H1 (cell line): Measurements from ENCODE around the gene COQ5. TPM values are rescaled to one million over a fixed set of nuclear protein-coding genes. Genes with fewer than 3 reads are reported as not detected.
A peak's percentile ranks its signal among the peaks of the same experiment; 100 is the strongest.

ENCODE experiments used
- ASH2L ChIP-seq: fragments of 200-600, 300-600 bp; sonication (generic); IDR thresholded peaks from one replicate; pipeline ENCODE4 v1.7.1; 2017; ENCODE audit warnings: low read length
- CEBPB ChIP-seq: IDR thresholded peaks from 2 replicates; pipeline ENCODE4 v1.6.1; 2012; ENCODE audit warnings: low read depth, low read length
- EP300 ChIP-seq, 2 experiments: IDR thresholded peaks; 1 replicate in 1 of 2; 2 replicates in 1 of 2; pipeline ENCODE4 v1.6.1; 2011 to 2012; ENCODE audit warnings: low read depth in 2 of 2, low read length in 2 of 2, mild to moderate bottlenecking in 2 of 2, borderline replicate concordance in 1 of 2, inconsistent platforms in 1 of 2, moderate library complexity in 1 of 2
- EZH2 ChIP-seq: fragments of 200-600 bp; sonication (generic); IDR thresholded peaks from 2 replicates; pipeline ENCODE4 v1.7.1; 2012; ENCODE audit warnings: low read depth, mild to moderate bottlenecking, moderate library complexity, low read length, inconsistent platforms; ENCODE audit not compliant: severe bottlenecking
- KDM5A ChIP-seq: fragments of 200-600 bp; IDR thresholded peaks from 2 replicates; pipeline ENCODE4 v1.7.1; 2012; ENCODE audit warnings: mild to moderate bottlenecking, low read length, inconsistent platforms, mixed read lengths
- MAFK ChIP-seq: IDR thresholded peaks from 2 replicates; pipeline ENCODE4 v1.6.1; 2012; ENCODE audit warnings: low read depth, mild to moderate bottlenecking, improper control_type of control experiment, low read length
- POLR2A ChIP-seq, 2 experiments: IDR thresholded peaks; 1 replicate in 1 of 2; 2 replicates in 1 of 2; pipeline ENCODE4 v1.6.1; 2011; ENCODE audit warnings: low read depth in 2 of 2, low read length in 2 of 2, mild to moderate bottlenecking in 2 of 2; ENCODE audit errors: control extremely low read depth in 1 of 2
- RAD21 ChIP-seq, 2 experiments: IDR thresholded peaks in 1 of 2; conservative IDR thresholded peaks in 1 of 2; 2 replicates each; pipeline ENCODE4 v1.6.1; 2011; ENCODE audit warnings: low read depth in 2 of 2, low read length in 2 of 2, improper control_type of control experiment in 1 of 2, inconsistent platforms in 1 of 2, mild to moderate bottlenecking in 1 of 2, moderate library complexity in 1 of 2
- RXRA ChIP-seq: IDR thresholded peaks from 2 replicates; pipeline ENCODE4 v1.6.1; 2011; ENCODE audit warnings: low read depth, mild to moderate bottlenecking, low read length, moderate library complexity; ENCODE audit not compliant: insufficient read depth
- TAF1 ChIP-seq: IDR thresholded peaks from 2 replicates; pipeline ENCODE4 v1.6.1; 2011; ENCODE audit warnings: mild to moderate bottlenecking, low read depth, low read length
- TAF7 ChIP-seq: optimal IDR thresholded peaks from 2 replicates; pipeline ENCODE3; 2011; ENCODE audit warnings: low read depth, mild to moderate bottlenecking, inconsistent platforms, low read length, moderate library complexity, borderline replicate concordance
- TBP ChIP-seq: IDR thresholded peaks from 2 replicates; pipeline ENCODE4 v1.6.1; 2011; ENCODE audit warnings: low read depth, low read length, improper control_type of control experiment
- ZNF274 ChIP-seq: IDR thresholded peaks from 2 replicates; pipeline ENCODE4 v1.7.0; 2012; ENCODE audit warnings: low read length, borderline replicate concordance; ENCODE audit errors: extremely low read depth
- polyA plus RNA-seq, 7 experiments: library from polyadenylated mRNA; depleted of rRNA in 3 of 7; stranded (reverse) in 5 of 7; unstranded in 2 of 7; fragments of >200 nt in 5 of 7; fragments of 200-250 nt in 2 of 7; gene quantifications; 1 replicate in 5 of 7; 2 replicates in 1 of 7; 4 replicates in 1 of 7; pipeline versions ENCODE4 v1.2.1 to v1.2.3, GENCODE V29; 2011 to 2013; ENCODE audit warnings: missing spikeins in 2 of 7, mixed read lengths in 2 of 7
- small RNA-seq: library from polyadenylated mRNA; stranded (forward); fragments of <200 nt; extraction: miRNeasy Mini kit (QIAGEN cat#:217004); gene quantifications from one replicate; pipeline ENCODE3, GENCODE V24; 2013; ENCODE audit not compliant: insufficient read depth
- total RNA-seq: library from RNA; stranded (reverse); fragmentation: NEBNext Ultra II Directional; extraction: Animal tissue kit (Norgen Biotek cat#: 25700); gene quantifications from 2 replicates; pipeline ENCODE4 v1.2.1, GENCODE V29; 2021

Gene COQ5
- total and polyA plus RNA-seq, 2 of the 8 experiments (the other 6 are each of a cell fraction or from before 2014, with no cell fraction given) = 35.1 to 35.8 TPM

DNA sequence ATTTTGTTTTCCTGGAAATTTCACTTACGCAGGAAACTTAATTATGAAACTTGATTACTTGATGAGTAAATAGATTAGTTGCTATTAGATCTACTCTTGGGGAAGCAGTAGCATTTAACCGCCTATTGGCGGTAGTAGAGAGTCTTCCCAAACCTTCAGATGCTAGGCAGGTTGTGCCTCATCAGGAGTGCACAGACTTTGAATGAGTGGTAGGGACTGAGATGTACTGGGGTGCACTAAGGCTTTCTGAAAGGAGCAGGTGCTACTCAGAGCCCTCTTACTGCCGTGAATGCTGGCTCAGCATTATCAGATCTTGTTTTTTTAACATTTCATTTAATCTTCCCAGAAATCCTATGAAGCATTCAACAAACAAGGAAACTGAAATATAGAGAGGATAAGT is 75.0 kb downstream of the COQ5 start (continued):
- TF ChIP-seq TBP (no peak), TAF1 (no peak), RAD21 (IDR thresholded peaks at IDR 0.05 in 1 of 2, conservative IDR thresholded peaks at IDR 0.05 in 1 of 2; ENCODE audit: low read depth in 2 of 2, low read length in 2 of 2) (peak; percentile 42 to 52), MAFK (peak; percentile 26; the same call in 1 of the 2 replicates), CEBPB (no peak), POLR2A (IDR thresholded peaks at IDR 0.05; ENCODE audit: control extremely low read depth in 1 of 2, low read depth in 2 of 2, low read length in 2 of 2) (no peak), ASH2L (no peak), RXRA (no peak), EZH2 (no peak), EP300 (IDR thresholded peaks at IDR 0.05; ENCODE audit: borderline replicate concordance in 1 of 2, low read depth in 2 of 2, low read length in 2 of 2) (no peak), ZNF274 (no peak), KDM5A (no peak), TAF7 (no peak)

Small RNA genes within 50 kb of the gene (small RNA-seq; reads per million reads assigned to genes)
- gene RF00019 = not detected

Other genes starting within 250 kb of the COQ5 start
- gene RNU4-2, start 237.3 kb downstream of the COQ5 start, total RNA-seq = 1,112 and 1,388 TPM in 2 replicates
- under 0.01 TPM in 2 replicates for gene RNU4-2, start 237.3 kb downstream of the COQ5 start, polyA plus RNA-seq (2011; rRNA removed)
- 1,424 and 1,786 TPM in 2 replicates for gene RNU4-1, start 235.9 kb downstream of the COQ5 start, total RNA-seq
- gene RNU4-1, start 235.9 kb downstream of the COQ5 start, polyA plus RNA-seq (2011; rRNA removed) = under 0.01 TPM in 2 replicates
- gene SIRT4, start 226.8 kb downstream of the COQ5 start, total RNA-seq = 2.3 and 4.1 TPM in 2 replicates
- gene SIRT4, start 226.8 kb downstream of the COQ5 start, polyA plus RNA-seq (2011; rRNA removed) = 2.7 and 3.8 TPM in 2 replicates
- gene PLA2G1B, start 201.4 kb downstream of the COQ5 start, total RNA-seq = not detected in 2 replicates
- gene PLA2G1B, start 201.4 kb downstream of the COQ5 start, polyA plus RNA-seq (2011; rRNA removed) = 0.19 TPM in 1 of 2 replicates, not detected in the other
- 51.9 and 53.1 TPM in 2 replicates for gene MSI1, start 160.0 kb downstream of the COQ5 start, total RNA-seq
- 13.5 and 19.2 TPM in 2 replicates for gene MSI1, start 160.0 kb downstream of the COQ5 start, polyA plus RNA-seq (2011; rRNA removed)
- 437 and 465 TPM in 2 replicates for gene COX6A1, start 91.0 kb downstream of the COQ5 start, total RNA-seq
- 2,792 and 3,254 TPM in 2 replicates for gene COX6A1, start 91.0 kb downstream of the COQ5 start, polyA plus RNA-seq (2011; rRNA removed)
- 58.5 and 63.4 TPM in 2 replicates for gene TRIAP1, start 82.8 kb downstream of the COQ5 start, total RNA-seq
- gene TRIAP1, start 82.8 kb downstream of the COQ5 start, polyA plus RNA-seq (2011; rRNA removed) = 20.8 and 42.0 TPM in 2 replicates
- 30.4 and 34.2 TPM in 2 replicates for gene GATC, start 82.7 kb downstream of the COQ5 start, total RNA-seq
- 13.2 and 13.6 TPM in 2 replicates for gene GATC, start 82.7 kb downstream of the COQ5 start, polyA plus RNA-seq (2011; rRNA removed)
- gene SRSF9, start 59.4 kb downstream of the COQ5 start, total RNA-seq = 304 and 307 TPM in 2 replicates
- 148 and 172 TPM in 2 replicates for gene SRSF9, start 59.4 kb downstream of the COQ5 start, polyA plus RNA-seq (2011; rRNA removed)
- gene DYNLL1, start 33.0 kb downstream of the COQ5 start, total RNA-seq = 419 and 423 TPM in 2 replicates
- gene DYNLL1, start 33.0 kb downstream of the COQ5 start, polyA plus RNA-seq (2011; rRNA removed) = 314 and 488 TPM in 2 replicates
- 164 and 171 TPM in 2 replicates for gene RNF10, start 5.2 kb upstream of the COQ5 start, total RNA-seq
- gene RNF10, start 5.2 kb upstream of the COQ5 start, polyA plus RNA-seq (2011; rRNA removed) = 63.0 and 71.6 TPM in 2 replicates
- 54.7 and 59.7 TPM in 2 replicates for gene POP5, start 52.2 kb upstream of the COQ5 start, total RNA-seq
- 105 and 124 TPM in 2 replicates for gene POP5, start 52.2 kb upstream of the COQ5 start, polyA plus RNA-seq (2011; rRNA removed)
- gene CABP1, start 111.5 kb upstream of the COQ5 start, total RNA-seq = 7.4 and 8.5 TPM in 2 replicates
- 3.9 and 4.5 TPM in 2 replicates for gene CABP1, start 111.5 kb upstream of the COQ5 start, polyA plus RNA-seq (2011; rRNA removed)
- gene MLEC, start 158.0 kb upstream of the COQ5 start, total RNA-seq = 260 and 266 TPM in 2 replicates
- gene MLEC, start 158.0 kb upstream of the COQ5 start, polyA plus RNA-seq (2011; rRNA removed) = 34.4 and 37.1 TPM in 2 replicates
- 50.1 and 51.9 TPM in 2 replicates for gene UNC119B, start 181.3 kb upstream of the COQ5 start, total RNA-seq
- 40.5 and 40.6 TPM in 2 replicates for gene UNC119B, start 181.3 kb upstream of the COQ5 start, polyA plus RNA-seq (2011; rRNA removed)
- gene ACADS, start 196.7 kb upstream of the COQ5 start, total RNA-seq = 3.9 and 4.9 TPM in 2 replicates
- 7.5 and 8.7 TPM in 2 replicates for gene ACADS, start 196.7 kb upstream of the COQ5 start, polyA plus RNA-seq (2011; rRNA removed)